Measurements from ENCODE around the gene ZNF579.

ZNF579 gene

DNA sequence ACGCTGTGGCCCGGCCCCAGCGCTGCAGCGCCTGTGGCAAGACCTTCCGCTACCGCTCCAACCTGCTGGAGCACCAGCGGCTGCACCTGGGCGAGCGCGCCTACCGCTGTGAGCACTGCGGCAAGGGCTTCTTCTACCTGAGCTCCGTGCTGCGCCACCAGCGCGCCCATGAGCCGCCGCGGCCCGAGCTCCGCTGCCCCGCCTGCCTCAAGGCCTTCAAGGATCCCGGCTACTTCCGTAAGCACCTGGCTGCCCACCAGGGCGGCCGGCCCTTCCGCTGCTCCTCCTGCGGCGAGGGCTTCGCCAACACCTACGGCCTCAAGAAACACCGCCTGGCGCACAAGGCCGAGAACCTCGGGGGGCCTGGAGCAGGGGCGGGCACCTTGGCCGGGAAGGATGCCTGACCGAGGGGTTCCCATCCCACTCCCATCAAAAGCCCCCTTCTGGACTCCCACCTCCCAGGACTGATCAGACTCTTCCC, 35.8 kb upstream of the ZNF579 start:
- Histone ChIP-seq H3K27me3 (ENCODE audit: insufficient read depth, insufficient read length) (no peaks in the 10 kb centered on the region), H3K36me3 (ENCODE audit: insufficient read depth, insufficient read length, low read length) (peaks cover 52% of the 10 kb centered on the region)
- DNase-seq (ENCODE audit: low read depth, low spot score): no peak

DNA sequence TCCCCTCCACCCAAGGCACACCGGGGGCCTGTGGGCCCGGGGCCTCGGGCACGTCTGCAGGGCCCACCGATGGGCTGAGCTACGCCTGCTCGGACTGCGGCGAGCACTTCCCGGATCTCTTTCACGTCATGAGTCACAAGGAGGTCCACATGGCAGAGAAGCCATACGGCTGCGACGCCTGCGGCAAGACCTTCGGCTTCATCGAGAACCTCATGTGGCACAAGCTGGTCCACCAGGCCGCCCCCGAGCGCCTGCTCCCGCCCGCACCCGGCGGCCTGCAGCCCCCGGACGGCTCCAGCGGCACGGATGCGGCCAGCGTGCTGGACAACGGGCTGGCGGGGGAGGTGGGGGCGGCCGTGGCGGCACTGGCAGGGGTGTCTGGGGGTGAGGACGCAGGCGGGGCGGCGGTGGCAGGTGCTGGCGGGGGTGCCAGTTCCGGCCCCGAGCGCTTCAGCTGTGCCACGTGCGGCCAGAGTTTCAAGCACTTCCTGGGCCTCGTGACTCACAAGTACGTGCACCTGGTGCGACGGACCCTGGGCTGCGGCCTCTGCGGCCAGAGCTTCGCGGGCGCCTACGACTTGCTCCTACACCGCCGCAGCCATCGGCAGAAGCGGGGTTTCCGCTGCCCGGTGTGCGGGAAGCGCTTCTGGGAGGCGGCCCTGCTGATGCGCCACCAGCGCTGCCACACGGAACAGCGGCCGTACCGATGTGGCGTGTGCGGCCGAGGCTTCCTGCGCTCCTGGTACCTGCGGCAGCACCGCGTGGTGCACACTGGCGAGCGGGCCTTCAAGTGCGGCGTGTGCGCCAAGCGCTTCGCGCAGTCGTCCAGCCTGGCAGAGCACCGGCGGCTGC, 35.1 kb upstream of the ZNF579 start:
- H3K9ac ChIP-seq (ENCODE audit: insufficient read length, low read depth): no peak overlapping the region
- H3K36me3 ChIP-seq (ENCODE audit: insufficient read depth, insufficient read length, low read length): peaks cover 47% of the 10 kb centered on the region
- TF ChIP-seq ZNF274 (IDR thresholded peaks at IDR 0.05; ENCODE audit: low read depth, low read length) (no peak), YY1 (IDR thresholded peaks at IDR 0.05; ENCODE audit: insufficient read depth, insufficient read length) (no peak), SUZ12 (IDR thresholded peaks at IDR 0.05; ENCODE audit: extremely low read depth, insufficient read depth, insufficient read length) (no peak)
- no peaks in the 10 kb centered on the region for H3K27me3 ChIP-seq (ENCODE audit: insufficient read depth, insufficient read length)
- DNase-seq (ENCODE audit: low read depth, low spot score): no peak
- H3K9me3 ChIP-seq (ENCODE audit: insufficient read depth, low read length): no peaks in the 10 kb centered on the region
- peaks cover 3% of the 10 kb centered on the region for H3K4me1 ChIP-seq (ENCODE audit: insufficient read depth, insufficient read length)
- no peak overlapping the region for H3K4me3 ChIP-seq (ENCODE audit: insufficient read length, low read depth)

More for the DNA sequence above, 35.8 kb upstream of the ZNF579 start:
- no peak overlapping the region for H3K4me3 ChIP-seq (ENCODE audit: insufficient read length, low read depth)
- no peaks in the 10 kb centered on the region for H3K9me3 ChIP-seq (ENCODE audit: insufficient read depth, low read length)
- no peak for TF ChIP-seq YY1 (IDR thresholded peaks at IDR 0.05; ENCODE audit: insufficient read depth, insufficient read length)
- no peak overlapping the region for H3K9ac ChIP-seq (ENCODE audit: insufficient read length, low read depth)
- peaks cover 2% of the 10 kb centered on the region for H3K4me1 ChIP-seq (ENCODE audit: insufficient read depth, insufficient read length)

DNA sequence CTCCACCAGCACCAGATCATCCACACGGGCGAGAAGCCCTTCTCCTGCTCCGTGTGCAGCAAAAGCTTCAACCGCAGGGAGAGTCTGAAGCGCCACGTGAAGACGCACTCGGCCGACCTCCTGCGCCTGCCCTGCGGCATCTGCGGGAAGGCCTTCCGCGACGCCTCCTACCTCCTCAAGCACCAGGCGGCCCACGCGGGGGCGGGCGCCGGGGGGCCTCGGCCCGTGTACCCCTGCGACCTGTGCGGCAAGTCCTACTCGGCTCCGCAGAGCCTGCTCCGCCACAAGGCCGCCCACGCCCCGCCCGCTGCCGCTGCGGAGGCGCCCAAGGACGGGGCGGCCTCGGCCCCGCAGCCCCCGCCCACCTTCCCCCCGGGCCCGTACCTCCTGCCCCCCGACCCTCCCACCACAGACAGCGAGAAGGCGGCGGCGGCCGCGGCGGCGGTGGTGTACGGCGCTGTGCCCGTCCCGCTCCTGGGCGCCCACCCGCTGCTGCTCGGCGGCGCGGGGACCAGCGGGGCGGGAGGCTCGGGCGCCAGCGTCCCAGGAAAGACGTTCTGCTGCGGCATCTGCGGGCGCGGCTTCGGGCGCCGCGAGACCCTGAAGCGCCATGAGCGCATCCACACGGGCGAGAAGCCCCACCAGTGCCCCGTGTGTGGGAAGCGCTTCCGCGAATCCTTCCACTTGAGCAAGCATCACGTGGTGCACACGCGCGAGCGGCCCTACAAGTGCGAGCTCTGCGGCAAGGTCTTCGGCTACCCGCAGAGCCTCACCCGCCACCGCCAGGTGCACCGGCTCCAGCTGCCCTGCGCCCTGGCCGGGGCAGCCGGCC, 34.3 kb upstream of the ZNF579 start:
- no peaks in the 10 kb centered on the region for H3K27me3 ChIP-seq (ENCODE audit: insufficient read depth, insufficient read length)
- peaks cover 3% of the 10 kb centered on the region for H3K4me1 ChIP-seq (ENCODE audit: insufficient read depth, insufficient read length)
- H3K36me3 ChIP-seq (ENCODE audit: insufficient read depth, insufficient read length, low read length): peaks cover 44% of the 10 kb centered on the region
- H3K4me3 ChIP-seq (ENCODE audit: insufficient read length, low read depth): no peak overlapping the region
- no peak for TF ChIP-seq YY1 (IDR thresholded peaks at IDR 0.05; ENCODE audit: insufficient read depth, insufficient read length)
- no peak for DNase-seq (ENCODE audit: low read depth, low spot score)
- no peak overlapping the region for H3K9ac ChIP-seq (ENCODE audit: insufficient read length, low read depth)
- H3K9me3 ChIP-seq (ENCODE audit: insufficient read depth, low read length): no peaks in the 10 kb centered on the region

DNA sequence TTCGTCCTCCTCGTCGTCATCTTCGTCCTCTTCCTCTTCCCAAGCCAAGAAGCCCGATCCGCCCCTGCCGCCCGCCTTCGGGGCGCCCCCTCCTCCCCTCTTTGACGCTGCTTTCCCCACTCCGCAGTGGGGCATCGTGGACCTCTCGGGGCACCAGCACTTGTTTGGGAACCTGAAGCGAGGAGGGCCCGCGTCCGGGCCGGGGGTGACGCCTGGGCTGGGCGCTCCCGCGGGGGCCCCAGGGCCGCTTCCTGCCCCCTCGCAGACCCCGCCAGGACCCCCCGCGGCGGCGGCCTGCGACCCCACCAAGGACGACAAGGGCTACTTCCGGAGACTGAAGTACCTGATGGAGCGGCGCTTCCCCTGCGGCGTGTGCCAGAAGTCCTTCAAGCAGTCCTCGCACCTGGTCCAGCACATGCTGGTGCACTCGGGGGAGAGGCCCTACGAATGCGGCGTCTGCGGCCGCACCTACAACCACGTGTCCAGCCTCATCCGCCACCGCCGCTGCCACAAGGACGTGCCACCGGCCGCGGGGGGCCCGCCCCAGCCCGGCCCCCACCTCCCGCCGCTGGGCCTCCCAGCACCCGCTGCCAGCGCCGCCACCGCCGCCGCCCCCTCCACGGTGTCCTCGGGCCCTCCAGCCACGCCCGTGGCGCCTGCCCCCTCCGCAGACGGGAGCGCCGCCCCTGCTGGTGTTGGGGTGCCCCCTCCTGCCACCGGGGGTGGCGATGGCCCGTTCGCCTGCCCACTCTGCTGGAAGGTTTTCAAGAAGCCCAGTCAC, 33.5 kb upstream of the ZNF579 start:
- no peaks in the 10 kb centered on the region for H3K27me3 ChIP-seq (ENCODE audit: insufficient read depth, insufficient read length)
- peaks cover 3% of the 10 kb centered on the region for H3K4me1 ChIP-seq (ENCODE audit: insufficient read depth, insufficient read length)
- no peaks in the 10 kb centered on the region for H3K9me3 ChIP-seq (ENCODE audit: insufficient read depth, low read length)
- H3K36me3 ChIP-seq (ENCODE audit: insufficient read depth, insufficient read length, low read length): peaks cover 46% of the 10 kb centered on the region
- no peak overlapping the region for H3K9ac ChIP-seq (ENCODE audit: insufficient read length, low read depth)
- TF ChIP-seq SUZ12 (IDR thresholded peaks at IDR 0.05; ENCODE audit: extremely low read depth, insufficient read depth, insufficient read length): no peak
- TF ChIP-seq ZNF274 (IDR thresholded peaks at IDR 0.05; ENCODE audit: low read depth, low read length): no peak
- TF ChIP-seq YY1 (IDR thresholded peaks at IDR 0.05; ENCODE audit: insufficient read depth, insufficient read length): no peak
- DNase-seq (ENCODE audit: low read depth, low spot score): no peak
- H3K4me3 ChIP-seq (ENCODE audit: insufficient read length, low read depth): no peak overlapping the region

DNA sequence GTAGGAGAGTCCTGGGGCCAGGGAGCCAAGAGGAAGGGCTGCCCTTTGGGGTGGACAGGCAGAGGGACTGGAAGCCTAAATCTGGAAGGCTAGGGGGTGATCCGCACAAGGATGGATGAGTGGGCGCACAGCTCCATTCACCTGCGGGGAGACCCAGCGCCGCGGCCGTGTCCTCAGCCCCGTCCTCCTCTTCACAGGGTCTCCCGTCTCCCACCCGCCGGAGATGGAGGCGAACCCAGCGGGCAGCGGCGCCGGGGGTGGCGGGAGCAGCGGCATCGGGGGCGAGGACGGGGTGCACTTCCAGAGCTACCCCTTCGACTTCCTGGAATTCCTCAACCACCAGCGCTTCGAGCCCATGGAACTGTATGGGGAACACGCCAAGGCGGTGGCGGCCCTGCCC, 32.7 kb upstream of the ZNF579 start:
- TF ChIP-seq SUZ12 (IDR thresholded peaks at IDR 0.05; ENCODE audit: extremely low read depth, insufficient read depth, insufficient read length): no peak
- no peak for DNase-seq (ENCODE audit: low read depth, low spot score)
- Histone ChIP-seq H3K9me3 (ENCODE audit: insufficient read depth, low read length) (no peaks in the 10 kb centered on the region), H3K4me3 (ENCODE audit: insufficient read length, low read depth) (no peak overlapping the region), H3K36me3 (ENCODE audit: insufficient read depth, insufficient read length, low read length) (peaks cover 46% of the 10 kb centered on the region), H3K27me3 (ENCODE audit: insufficient read depth, insufficient read length) (no peaks in the 10 kb centered on the region), H3K9ac (ENCODE audit: insufficient read length, low read depth) (no peak overlapping the region), H3K4me1 (ENCODE audit: insufficient read depth, insufficient read length) (peaks cover 3% of the 10 kb centered on the region)

DNA sequence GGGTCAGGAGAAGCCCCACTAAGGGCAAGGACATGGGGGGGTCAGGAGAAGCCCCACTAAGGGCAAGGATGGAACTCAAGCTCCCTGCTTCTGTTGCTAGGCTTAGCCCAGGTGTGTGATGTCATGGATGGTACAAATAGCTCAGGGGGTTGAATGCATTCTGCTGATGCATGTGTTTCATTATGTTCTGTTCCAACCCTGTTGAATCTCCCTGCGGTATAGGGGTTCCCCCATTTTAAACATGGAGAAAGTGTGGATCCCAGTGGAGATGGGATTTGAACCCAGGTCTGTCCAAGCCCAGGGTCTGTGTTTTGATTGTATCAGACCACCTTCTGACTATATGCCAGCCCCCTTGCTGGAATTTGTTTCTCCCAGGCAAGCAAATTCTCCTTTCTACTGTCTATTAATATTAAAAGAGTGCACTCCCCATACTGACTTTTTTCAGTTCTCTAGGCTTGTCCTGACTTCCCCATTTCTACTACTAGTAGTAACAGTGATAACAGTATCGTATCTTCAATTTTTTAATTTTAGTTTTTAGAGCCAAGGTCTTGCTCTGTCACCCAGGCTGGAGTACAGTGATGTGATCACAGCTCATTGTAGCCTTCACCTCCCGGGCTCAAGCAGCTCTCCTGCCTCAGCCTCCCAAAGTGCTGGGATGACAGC, 31.5 kb upstream of the ZNF579 start:
- TF ChIP-seq SUZ12 (IDR thresholded peaks at IDR 0.05; ENCODE audit: extremely low read depth, insufficient read depth, insufficient read length) (no peak), YY1 (IDR thresholded peaks at IDR 0.05; ENCODE audit: insufficient read depth, insufficient read length) (no peak), ZNF274 (IDR thresholded peaks at IDR 0.05; ENCODE audit: low read depth, low read length) (no peak)
- Histone ChIP-seq H3K36me3 (ENCODE audit: insufficient read depth, insufficient read length, low read length) (peaks cover 46% of the 10 kb centered on the region), H3K9me3 (ENCODE audit: insufficient read depth, low read length) (no peaks in the 10 kb centered on the region), H3K4me1 (ENCODE audit: insufficient read depth, insufficient read length) (peaks cover 3% of the 10 kb centered on the region), H3K4me3 (ENCODE audit: insufficient read length, low read depth) (no peak overlapping the region), H3K9ac (ENCODE audit: insufficient read length, low read depth) (no peak overlapping the region), H3K27me3 (ENCODE audit: insufficient read depth, insufficient read length) (no peaks in the 10 kb centered on the region)
- no peak for DNase-seq (ENCODE audit: low read depth, low spot score)

Measured in NT2/D1 (cell line).